Body of pancreas (tissue), 4 donors: Measurements from ENCODE around the gene DEDD. TPM values are rescaled to one million over a fixed set of nuclear protein-coding genes. Genes with fewer than 3 reads are reported as not detected.

Experiments
- ATAC-seq: fragments of 150-250 bp; one replicate; pipeline ENCODE4 v1.9.1; 2016
- DNase-seq, 4 donors: peaks; one replicate each; pipeline ENCODE4 v3.0.0-alpha.2; 2019
- H3K27ac ChIP-seq, 4 donors: fragments of 200-600 bp; sonication (generic); 1 replicate in 3 of 4; 2 replicates in 1 of 4; pipeline versions ENCODE4 v1.5.1 to v1.6.1; 2016 to 2019; ENCODE audit warnings: mild to moderate bottlenecking in 1 of 4, mixed read lengths in 1 of 4, moderate library complexity in 1 of 4
- H3K27me3 ChIP-seq, 2 donors: fragments of 200-600 bp; sonication (generic); one replicate each; pipeline ENCODE4 v1.6.0; 2016; ENCODE audit warnings: mild to moderate bottlenecking in 1 of 2
- H3K36me3 ChIP-seq, 2 donors: fragments of 200-600 bp; sonication (generic); replicated peaks in 1 of 2; 2 replicates each; pipeline ENCODE4 v1.5.1; 2016; ENCODE audit warnings: low read depth in 2 of 2; ENCODE audit not compliant: insufficient read depth in 1 of 2
- H3K4me1 ChIP-seq: fragments of 200-600 bp; sonication (generic); one replicate; pipeline ENCODE4 v1.6.0; 2016
- H3K4me3 ChIP-seq, 2 donors: fragments of 200-600 bp; sonication (generic); 1 replicate in 1 of 2; 2 replicates in 1 of 2; pipeline ENCODE4 v1.5.1; 2016 to 2019
- H3K9me3 ChIP-seq, 3 donors: fragments of 200-600 bp; sonication (generic); 1 replicate in 2 of 3; 2 replicates in 1 of 3; pipeline ENCODE4 v1.5.1; 2016
- CTCF ChIP-seq, 7 experiments: fragments of 450-650 bp in 4 of 7; fragments of 200-600 bp in 3 of 7; sonication (generic) in 3 of 7; IDR thresholded peaks; one replicate each; pipeline ENCODE4 v1.5.1; 2016 to 2019; ENCODE audit warnings: antibody characterized with exemption in 7 of 7
- POLR2A ChIP-seq, 3 donors: fragments of 450-650 bp; IDR thresholded peaks; one replicate each; pipeline ENCODE4 v1.6.1; 2016; ENCODE audit warnings: antibody characterized with exemption in 3 of 3, mild to moderate bottlenecking in 2 of 3
- WGBS, 2 donors: methylation state at CpG; one replicate each; pipeline ENCODE4 v1.1.5; 2017; 5-methylcytosine and 5-hydroxymethylcytosine counted together
- intact Hi-C: fragments of 100-400 bp; cut with DNase I; formaldehyde crosslinking; loops from one replicate; pipeline ENCODE4 v1.15.1; 2023
- total RNA-seq, 2 donors: library from RNA; depleted of rRNA; stranded (reverse); fragments of >200 nt; gene quantifications; one replicate each; pipeline ENCODE4 v1.1.0, GENCODE V29; 2016

The DEDD gene
- total RNA-seq, 2 donors from 2014 or later, result 12.9 to 15.8 TPM

DNA sequence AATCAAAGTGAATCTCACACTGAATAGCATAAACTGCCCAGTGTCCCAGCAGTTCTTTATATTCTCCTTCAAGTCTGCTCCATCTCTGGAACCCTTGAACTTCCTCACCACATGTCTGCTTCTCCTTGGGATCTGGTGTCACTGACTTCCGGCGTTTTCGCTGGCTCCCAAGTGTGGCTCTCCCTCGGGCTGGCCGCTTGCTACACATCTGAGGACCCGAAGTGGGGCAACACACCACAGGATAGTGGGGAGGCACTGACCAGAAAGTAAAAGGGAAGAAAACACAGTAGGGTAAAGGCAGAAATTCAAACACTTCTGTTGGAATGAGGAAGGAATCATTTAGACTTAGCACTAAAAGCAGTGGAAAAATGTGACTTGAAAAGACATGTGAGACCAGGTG lies 9.5 kb downstream of the DEDD start:
- H3K9me3 ChIP-seq, result no peaks in the 10 kb centered on the region
- H3K36me3 ChIP-seq, result peaks cover 4 to 27% of the 10 kb centered on the region in 2 donors
- ATAC-seq, result no peak
- no peak overlapping the region for H3K4me3 ChIP-seq
- no peak overlapping the region for H3K27ac ChIP-seq
- no peaks in the 10 kb centered on the region for H3K27me3 ChIP-seq
- H3K4me1 ChIP-seq, result peaks cover 33% of the 10 kb centered on the region
- no peak for DNase-seq
- intact Hi-C loops, result no loop called here
- TF ChIP-seq POLR2A (IDR thresholded peaks at IDR 0.05) (no peak), CTCF (IDR thresholded peaks at IDR 0.05) (no peak)
- WGBS, 2 donors, result 85 to 92% methylated on average over 6 of the region's 6 CpGs

DNA sequence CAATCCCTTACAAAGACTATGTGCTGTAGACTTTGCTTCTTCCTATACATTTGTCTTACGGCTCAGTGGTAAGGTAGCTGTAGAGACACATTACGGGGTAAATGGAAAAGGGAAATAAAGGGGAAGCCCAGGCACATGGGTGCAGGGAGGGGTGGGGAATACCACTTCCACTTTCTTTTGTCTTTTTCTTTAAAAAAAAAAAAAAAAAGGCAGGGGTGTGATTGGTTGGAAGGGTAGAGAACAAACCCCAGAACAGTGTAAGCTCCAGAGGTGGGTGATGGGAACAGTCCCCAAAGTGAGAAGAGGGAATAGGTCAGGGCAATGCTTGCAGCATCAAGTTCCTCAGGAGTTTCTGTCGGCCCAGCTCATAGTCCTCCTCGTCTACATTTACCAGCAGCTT lies 10.6 kb downstream of the DEDD start:
- no peaks in the 10 kb centered on the region for H3K27me3 ChIP-seq
- H3K36me3 ChIP-seq, result peaks cover 4 to 27% of the 10 kb centered on the region in 2 donors
- intact Hi-C loops, result no loop called here
- DNase-seq (no peak), ATAC-seq (no peak)
- peaks cover 36% of the 10 kb centered on the region for H3K4me1 ChIP-seq
- H3K9me3 ChIP-seq, result no peaks in the 10 kb centered on the region
- no peak for TF ChIP-seq CTCF (IDR thresholded peaks at IDR 0.05)
- no peak for TF ChIP-seq POLR2A (IDR thresholded peaks at IDR 0.05)
- WGBS, 2 donors, result 67 to 69% methylated on average over 4 of the region's 4 CpGs
- no peak overlapping the region for H3K4me3 ChIP-seq
- H3K27ac ChIP-seq, result no peak overlapping the region

DNA sequence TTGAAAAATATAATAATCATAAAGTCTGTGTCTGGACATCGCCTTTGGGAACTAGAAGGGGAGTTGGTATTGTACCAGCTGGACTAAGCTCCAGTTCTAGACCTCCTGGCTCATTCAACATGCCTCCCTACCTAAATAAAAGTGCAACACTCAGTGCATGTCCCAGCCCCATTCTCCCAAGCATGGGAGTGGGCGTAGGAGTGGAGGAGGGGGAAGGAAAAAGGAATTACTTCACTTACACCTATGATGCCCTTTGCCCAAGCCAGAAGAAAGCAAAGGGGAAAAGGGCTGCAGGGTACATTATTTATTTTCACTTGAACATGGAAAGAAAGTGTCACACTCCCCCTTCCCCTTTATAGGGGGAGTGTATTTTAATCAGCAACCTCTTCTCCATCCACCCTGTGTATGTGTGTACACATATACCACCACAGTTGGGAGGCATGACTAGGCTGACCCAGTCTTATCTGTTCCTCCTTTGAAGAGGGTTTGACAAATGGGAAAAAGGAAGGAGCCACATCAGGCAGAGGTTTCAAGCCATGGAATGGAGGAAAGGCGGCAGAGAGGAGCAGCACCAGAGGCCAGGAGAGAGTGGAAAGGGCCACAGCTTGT lies 11.3 kb downstream of the DEDD start:
- Histone ChIP-seq H3K27ac (peak overlapping the region in 2 of 4 donors; percentile 89 to 96), H3K4me3 (no peak overlapping the region), H3K9me3 (no peaks in the 10 kb centered on the region), H3K27me3 (no peaks in the 10 kb centered on the region), H3K4me1 (peaks cover 43% of the 10 kb centered on the region), H3K36me3 (peaks cover 4 to 27% of the 10 kb centered on the region in 2 donors)
- DNase-seq (no peak), ATAC-seq (no peak)
- intact Hi-C loops, result no loop called here
- 92 to 93% methylated on average over 3 of the region's 3 CpGs for WGBS, 2 donors
- TF ChIP-seq CTCF (IDR thresholded peaks at IDR 0.05) (no peak), POLR2A (IDR thresholded peaks at IDR 0.05) (no peak)

- H3K4me3 ChIP-seq, result no peak overlapping the region
- H3K27ac ChIP-seq, result peak overlapping the region; percentile 82 to 96 (median 90)
- H3K36me3 ChIP-seq, result peaks cover 4 to 22% of the 10 kb centered on the region in 2 donors
- H3K9me3 ChIP-seq, result no peaks in the 10 kb centered on the region
- H3K4me1 ChIP-seq, result peaks cover 61% of the 10 kb centered on the region
- TF ChIP-seq POLR2A (IDR thresholded peaks at IDR 0.05), result no peak
- peak in 6 of 7 experiments; percentile 7 to 59 (median 52) for TF ChIP-seq CTCF (IDR thresholded peaks at IDR 0.05)
- H3K27me3 ChIP-seq, result no peaks in the 10 kb centered on the region
- peak; percentile 68 for ATAC-seq
- 9 to 18% methylated on average over 9 to 10 of the region's 10 CpGs for WGBS, 2 donors
- intact Hi-C loops, result no loop called here
- DNase-seq, result peak; percentile 61 to 81 (median 72)
These were observed 13.2 kb downstream of the DEDD start for GRCh38 chr1:161119092-161119903.
